Left ventricle myocardium inferior (tissue), 1 donor: ENCODE measurements around the gene GRK1. TPM values are rescaled to one million over a fixed set of nuclear protein-coding genes. Genes with fewer than 3 reads are reported as not detected.

ENCODE experiments used
- DNase-seq: peaks from one replicate; pipeline ENCODE4 v3.0.0-alpha.2; 2020
- H3K27ac ChIP-seq: fragments of 200-600 bp; replicated peaks from 2 replicates; pipeline ENCODE4 v1.8.0; 2021
- H3K27me3 ChIP-seq: fragments of 200-600 bp; 2 replicates; pipeline ENCODE4 v1.8.0; 2021; ENCODE audit warnings: low read depth
- H3K36me3 ChIP-seq: fragments of 200-600 bp; 2 replicates; pipeline ENCODE4 v1.8.0; 2021
- H3K4me1 ChIP-seq: fragments of 200-600 bp; 2 replicates; pipeline ENCODE4 v1.8.0; 2021
- H3K4me3 ChIP-seq: fragments of 200-600 bp; 2 replicates; pipeline ENCODE4 v1.8.0; 2021; ENCODE audit warnings: mild to moderate bottlenecking, moderate library complexity
- H3K9me3 ChIP-seq: fragments of 200-600 bp; replicated peaks from 2 replicates; pipeline ENCODE4 v1.8.0; 2021
- intact Hi-C: fragments of 100-400 bp; cut with micrococcal nuclease; formaldehyde crosslinking; loops from one replicate; pipeline ENCODE4 v1.11.0; 2022
- total RNA-seq: library from RNA; stranded (reverse); fragmentation: NEBNext Ultra II Directional; extraction: Animal tissue kit (Norgen Biotek cat#: 25700); gene quantifications from one replicate; pipeline ENCODE4 v1.2.1, GENCODE V29; 2021
- TF ChIP-seq, protein P1 (sequence below): fragments of 200-600 bp; IDR thresholded peaks from 2 replicates; pipeline ENCODE4 v1.8.0; 2021; ENCODE audit warnings: antibody characterized with exemption, mild to moderate bottlenecking, borderline replicate concordance
- donor health status: DM: no; HTN: yes; CAD: no; lungs with severe emphysema.

Gene GRK1
- total RNA-seq, 1 donor from 2014 or later: 0.85 TPM

DNA sequence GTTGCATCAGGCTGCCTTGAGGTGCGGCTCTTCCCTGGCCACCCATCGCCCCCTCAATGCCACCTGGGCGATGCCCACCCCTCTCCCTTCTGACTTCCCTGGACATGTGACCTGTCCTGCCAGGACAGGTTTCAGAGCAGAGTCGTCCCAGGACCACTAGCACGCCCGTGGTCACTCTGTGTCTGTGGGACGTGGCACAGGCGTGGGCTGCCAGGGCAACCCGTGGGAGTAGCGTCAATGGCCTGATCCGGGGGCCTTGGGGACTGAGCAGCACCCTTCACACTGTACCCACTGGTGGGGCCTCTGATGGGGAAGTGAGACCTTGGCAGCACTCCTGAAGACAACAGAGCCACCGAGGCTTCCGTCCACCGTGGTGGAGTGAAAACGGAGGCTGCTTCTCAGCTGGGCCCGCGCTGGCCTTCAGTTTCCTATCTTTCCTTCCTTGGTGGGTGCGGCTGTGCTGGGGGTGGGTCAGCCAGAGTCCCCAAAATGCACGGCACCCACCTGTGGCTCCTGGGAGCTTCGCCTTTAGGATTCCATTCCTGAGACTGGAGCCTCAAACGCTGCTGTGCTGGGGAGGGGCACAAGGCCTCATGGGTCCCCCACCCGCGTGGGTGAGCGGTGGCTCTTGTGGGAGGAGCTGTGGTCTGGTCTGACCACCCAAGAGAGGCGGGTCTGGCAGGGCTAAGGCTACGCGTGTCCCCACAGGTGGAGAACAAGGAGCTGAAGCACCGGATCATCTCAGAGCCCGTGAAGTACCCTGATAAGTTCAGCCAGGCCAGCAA lies 65.3 kb downstream of the GRK1 start:
- peaks cover 17% of the 10 kb centered on the region for H3K27me3 ChIP-seq
- no peaks in the 10 kb centered on the region for H3K9me3 ChIP-seq
- H3K36me3 ChIP-seq: no peaks in the 10 kb centered on the region
- intact Hi-C loops: no loop called here
- H3K4me3 ChIP-seq: no peak overlapping the region
- TF ChIP-seq, protein P1, sequence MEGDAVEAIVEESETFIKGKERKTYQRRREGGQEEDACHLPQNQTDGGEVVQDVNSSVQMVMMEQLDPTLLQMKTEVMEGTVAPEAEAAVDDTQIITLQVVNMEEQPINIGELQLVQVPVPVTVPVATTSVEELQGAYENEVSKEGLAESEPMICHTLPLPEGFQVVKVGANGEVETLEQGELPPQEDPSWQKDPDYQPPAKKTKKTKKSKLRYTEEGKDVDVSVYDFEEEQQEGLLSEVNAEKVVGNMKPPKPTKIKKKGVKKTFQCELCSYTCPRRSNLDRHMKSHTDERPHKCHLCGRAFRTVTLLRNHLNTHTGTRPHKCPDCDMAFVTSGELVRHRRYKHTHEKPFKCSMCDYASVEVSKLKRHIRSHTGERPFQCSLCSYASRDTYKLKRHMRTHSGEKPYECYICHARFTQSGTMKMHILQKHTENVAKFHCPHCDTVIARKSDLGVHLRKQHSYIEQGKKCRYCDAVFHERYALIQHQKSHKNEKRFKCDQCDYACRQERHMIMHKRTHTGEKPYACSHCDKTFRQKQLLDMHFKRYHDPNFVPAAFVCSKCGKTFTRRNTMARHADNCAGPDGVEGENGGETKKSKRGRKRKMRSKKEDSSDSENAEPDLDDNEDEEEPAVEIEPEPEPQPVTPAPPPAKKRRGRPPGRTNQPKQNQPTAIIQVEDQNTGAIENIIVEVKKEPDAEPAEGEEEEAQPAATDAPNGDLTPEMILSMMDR: no peak
- peaks cover 12% of the 10 kb centered on the region for H3K4me1 ChIP-seq
- no peak for DNase-seq
- H3K27ac ChIP-seq: no peak overlapping the region

DNA sequence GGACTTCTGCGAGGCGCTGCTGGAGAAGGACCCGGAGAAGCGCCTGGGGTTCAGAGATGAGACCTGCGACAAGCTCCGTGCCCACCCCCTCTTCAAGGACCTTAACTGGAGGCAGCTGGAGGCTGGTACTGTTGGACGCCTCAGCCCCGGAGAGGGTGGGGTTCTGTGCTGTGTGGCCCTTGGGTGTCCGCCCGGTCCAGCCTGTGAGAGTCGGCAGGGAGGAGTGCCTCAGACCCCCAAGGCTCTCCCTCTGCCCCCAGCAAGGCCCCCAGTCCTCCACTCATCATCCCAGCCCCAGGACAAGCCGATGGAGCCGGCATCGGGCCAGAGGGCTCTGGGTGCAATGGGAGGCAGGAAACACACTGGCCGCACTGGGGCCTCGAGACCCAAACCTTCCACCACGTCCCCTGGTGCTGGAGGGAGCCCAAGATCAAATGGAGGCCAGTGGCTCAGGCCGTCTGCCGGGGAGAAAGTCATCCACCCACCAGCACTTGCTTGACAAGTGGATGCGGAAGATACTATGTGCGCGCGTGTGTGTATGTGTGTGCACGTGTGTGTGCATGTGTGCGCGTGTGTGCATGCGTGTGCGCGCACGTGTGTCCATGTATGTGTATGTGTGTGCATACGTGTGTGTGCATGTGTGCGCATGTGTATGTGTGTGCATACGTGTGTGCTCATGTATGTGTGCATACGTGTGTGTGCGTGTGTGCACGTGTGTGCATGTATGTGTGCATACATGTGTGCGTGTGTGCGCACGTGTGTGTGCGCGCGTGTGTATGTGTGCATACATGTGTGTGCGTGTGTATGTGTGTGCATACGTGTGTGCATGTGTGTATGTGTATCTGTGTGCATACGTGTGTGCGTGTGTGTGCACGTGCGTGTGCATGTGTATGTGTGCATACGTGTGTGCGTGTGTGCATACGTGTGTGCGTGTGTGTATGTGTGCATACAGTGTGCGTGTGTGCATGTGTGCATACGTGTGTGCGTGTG lies 66.2 kb downstream of the GRK1 start:
- Histone ChIP-seq H3K9me3 (no peaks in the 10 kb centered on the region), H3K36me3 (no peaks in the 10 kb centered on the region), H3K27me3 (peaks cover 25% of the 10 kb centered on the region), H3K4me1 (peaks cover 12% of the 10 kb centered on the region), H3K27ac (no peak overlapping the region), H3K4me3 (no peak overlapping the region)
- TF ChIP-seq, protein P1: no peak
- no peak for DNase-seq
- intact Hi-C loops: no loop called here

DNA sequence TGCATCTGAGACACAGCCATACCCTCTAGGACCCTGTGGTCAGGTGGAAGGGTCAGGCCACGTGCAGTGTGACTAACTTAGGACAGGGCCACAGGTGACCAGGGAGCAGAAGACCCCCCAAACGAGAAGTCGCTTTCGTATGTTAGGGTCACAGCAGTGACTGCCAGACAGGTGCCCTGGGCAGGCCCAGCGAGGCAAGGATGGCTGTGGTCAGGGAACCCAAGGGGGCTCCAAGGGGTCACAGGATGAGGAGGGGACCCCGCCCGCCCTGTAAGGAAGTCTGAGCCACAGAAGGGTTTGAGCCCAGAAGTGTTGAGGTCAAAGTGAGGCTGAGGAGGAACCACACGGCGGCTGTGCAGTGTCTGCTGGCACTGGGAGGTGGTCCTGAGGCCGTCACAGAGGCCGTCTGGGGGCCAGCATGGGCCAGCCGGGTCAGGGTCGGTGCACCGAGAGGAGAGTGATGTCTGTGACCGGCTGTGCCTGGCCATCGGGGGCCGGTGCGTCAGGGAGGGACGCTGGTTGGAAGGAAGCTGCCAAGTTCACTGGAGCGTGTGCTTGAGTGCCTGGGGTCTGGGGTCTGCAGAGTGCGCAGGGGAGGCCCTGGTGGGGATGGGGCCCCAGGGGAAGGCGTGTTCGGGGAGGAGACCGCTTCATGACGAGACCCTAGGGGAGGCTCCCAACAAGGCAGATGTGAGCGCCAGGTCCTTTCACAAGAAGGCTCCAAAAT lies 67.2 kb downstream of the GRK1 start:
- Histone ChIP-seq H3K9me3 (no peaks in the 10 kb centered on the region), H3K27ac (no peak overlapping the region), H3K4me3 (no peak overlapping the region), H3K27me3 (peaks cover 30% of the 10 kb centered on the region), H3K36me3 (no peaks in the 10 kb centered on the region), H3K4me1 (peaks cover 5% of the 10 kb centered on the region)
- no peak for DNase-seq
- intact Hi-C loops: no loop called here
- TF ChIP-seq, protein P1: no peak

DNA sequence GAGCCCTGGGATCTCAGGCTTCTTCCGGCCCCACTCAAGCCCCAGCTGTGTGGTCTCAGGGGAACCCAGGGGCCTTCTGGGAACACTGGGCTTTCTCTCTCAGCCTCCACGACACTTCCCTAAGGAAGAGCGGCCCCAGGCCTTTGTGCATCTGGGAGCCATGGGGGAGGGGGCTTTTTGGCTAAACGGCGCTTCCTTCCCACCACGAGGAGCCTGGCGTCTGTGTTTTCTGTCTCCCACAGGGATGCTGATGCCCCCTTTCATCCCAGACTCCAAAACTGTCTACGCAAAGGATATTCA lies 67.8 kb downstream of the GRK1 start:
- H3K27ac ChIP-seq: no peak overlapping the region
- DNase-seq: no peak
- H3K9me3 ChIP-seq: no peaks in the 10 kb centered on the region
- peaks cover 31% of the 10 kb centered on the region for H3K27me3 ChIP-seq
- H3K36me3 ChIP-seq: no peaks in the 10 kb centered on the region
- intact Hi-C loops: no loop called here
- no peak overlapping the region for H3K4me3 ChIP-seq
- TF ChIP-seq, protein P1: no peak
- no peaks in the 10 kb centered on the region for H3K4me1 ChIP-seq

DNA sequence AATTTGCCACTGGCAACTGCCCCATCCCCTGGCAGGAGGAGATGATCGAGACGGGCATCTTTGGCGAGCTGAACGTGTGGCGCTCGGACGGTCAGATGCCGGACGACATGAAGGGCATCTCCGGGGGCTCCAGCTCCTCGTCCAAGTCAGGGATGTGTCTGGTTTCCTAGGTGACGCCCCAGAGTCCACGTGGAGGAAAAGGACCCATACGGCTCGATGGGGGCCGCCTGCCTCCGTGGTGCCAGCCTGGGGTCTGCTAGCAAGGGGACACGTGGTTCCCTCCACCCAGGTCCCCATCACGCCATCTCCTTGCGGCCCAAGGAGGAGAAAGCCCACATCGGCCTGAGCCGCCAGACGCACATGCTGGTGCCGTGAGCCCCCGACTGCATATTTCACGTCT lies 68.2 kb downstream of the GRK1 start:
- TF ChIP-seq, protein P1: no peak

More for the DNA sequence above, 68.2 kb downstream of the GRK1 start:
- intact Hi-C loops: no loop called here
- Histone ChIP-seq H3K36me3 (no peaks in the 10 kb centered on the region), H3K27ac (no peak overlapping the region), H3K27me3 (peaks cover 34% of the 10 kb centered on the region), H3K4me3 (no peak overlapping the region), H3K4me1 (no peaks in the 10 kb centered on the region), H3K9me3 (no peaks in the 10 kb centered on the region)
- no peak for DNase-seq
